ENCODE measurements around the gene XPO4.
A peak's percentile ranks its signal among the peaks of the same experiment; 100 is the strongest.
"Not testable (repeated sequence)": the region's sequence is repeated elsewhere in the genome, so short reads cannot be mapped to it uniquely, and the experiment has no call there.

Gene XPO4

DNA sequence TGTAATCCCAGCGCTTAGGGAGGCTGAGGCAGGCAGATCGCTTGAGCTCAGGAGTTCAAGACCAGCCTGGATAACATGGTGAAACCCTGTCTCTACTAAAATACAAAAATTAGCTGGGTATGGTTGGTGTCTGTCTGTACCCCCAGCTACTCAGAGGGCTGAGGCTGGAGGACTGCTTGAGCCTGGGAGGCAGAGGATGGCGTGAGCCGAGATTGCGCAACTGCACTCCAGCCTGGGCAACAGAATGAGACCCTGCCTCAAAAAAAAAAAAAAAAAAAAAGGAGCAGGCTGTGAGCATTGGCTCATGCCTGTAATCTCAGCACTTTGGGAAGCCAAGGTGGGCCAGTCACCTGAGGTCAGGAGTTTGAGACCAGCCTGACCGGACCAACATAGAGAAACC, 12.0 kb downstream of the XPO4 start:
- DNase-seq (ENCODE audit: low spot score): not testable (repeated sequence)

DNA sequence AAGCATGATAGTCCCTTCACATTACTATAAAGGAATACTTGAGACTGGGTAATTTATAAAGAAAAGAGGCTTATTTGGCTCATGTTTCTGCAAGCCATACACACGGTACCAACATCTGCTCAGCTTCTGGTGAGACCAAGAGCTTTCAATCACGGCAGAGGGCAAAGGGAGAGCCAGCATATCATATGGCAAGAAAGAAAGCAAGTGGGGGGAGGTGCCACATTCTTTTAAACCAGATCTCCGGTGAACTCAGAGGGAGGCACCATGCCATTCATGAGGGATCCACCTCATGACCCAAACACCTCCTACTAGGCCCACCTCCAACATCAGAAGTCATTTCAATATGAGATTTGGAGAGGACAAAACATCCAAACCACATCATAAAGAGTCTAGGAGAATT, 20.3 kb downstream of the XPO4 start:
- no peak for DNase-seq (ENCODE audit: low spot score)

- no peak for DNase-seq (ENCODE audit: low spot score)
These were observed 24.6 kb downstream of the XPO4 start for GRCh38 chr13:20877902-20878301.

GRCh38 chr13:20876802-20877201, 25.7 kb downstream of the XPO4 start:
- DNase-seq (ENCODE audit: low spot score): not testable (repeated sequence)

DNA sequence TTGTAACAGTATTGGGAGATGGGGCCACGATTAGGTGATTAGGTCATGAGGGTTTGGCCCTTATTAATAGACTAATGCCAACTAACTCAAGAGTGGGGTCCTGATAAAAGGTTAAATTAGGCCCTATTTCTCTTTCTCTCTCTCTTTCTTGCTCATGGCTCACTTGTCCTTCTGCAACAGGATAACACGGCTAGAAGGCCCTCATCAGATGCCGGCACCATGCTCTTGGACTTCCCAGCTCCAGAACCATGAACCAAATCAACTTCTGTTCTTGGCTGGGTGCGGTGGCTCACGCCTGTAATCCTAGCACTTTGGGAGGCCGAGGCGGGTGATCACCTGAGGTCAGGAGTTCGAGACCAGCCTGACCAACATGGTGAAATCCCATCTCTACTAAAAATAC, 28.1 kb downstream of the XPO4 start:
- not testable (repeated sequence) for DNase-seq (ENCODE audit: low spot score)

GRCh38 chr13:20873348-20873747, 29.2 kb downstream of the XPO4 start:
- DNase-seq (ENCODE audit: low spot score): no peak

DNA sequence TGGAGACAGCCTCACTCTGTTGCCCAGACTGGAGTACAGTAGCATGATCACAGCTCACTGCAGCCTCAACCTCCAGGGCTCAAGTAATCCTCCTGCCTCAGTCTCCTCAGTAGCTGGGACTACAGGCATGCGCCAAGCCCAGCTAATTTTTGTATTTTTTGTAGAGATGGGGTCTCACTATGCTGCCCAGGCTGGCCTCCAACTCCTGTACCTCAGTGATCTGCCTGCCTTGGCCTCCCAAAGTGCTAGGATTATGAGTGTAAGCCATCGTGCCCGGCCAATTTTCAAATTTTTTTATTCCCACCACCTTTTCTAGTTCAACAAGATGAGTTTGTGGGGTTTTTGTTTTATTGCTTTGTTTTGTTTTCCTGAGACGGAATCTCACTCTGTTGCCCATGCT, 31.7 kb downstream of the XPO4 start:
- DNase-seq (ENCODE audit: low spot score): no peak

- peak; percentile 19 for DNase-seq (ENCODE audit: low spot score)
These were observed 33.0 kb downstream of the XPO4 start for GRCh38 chr13:20869540-20869939.

DNA sequence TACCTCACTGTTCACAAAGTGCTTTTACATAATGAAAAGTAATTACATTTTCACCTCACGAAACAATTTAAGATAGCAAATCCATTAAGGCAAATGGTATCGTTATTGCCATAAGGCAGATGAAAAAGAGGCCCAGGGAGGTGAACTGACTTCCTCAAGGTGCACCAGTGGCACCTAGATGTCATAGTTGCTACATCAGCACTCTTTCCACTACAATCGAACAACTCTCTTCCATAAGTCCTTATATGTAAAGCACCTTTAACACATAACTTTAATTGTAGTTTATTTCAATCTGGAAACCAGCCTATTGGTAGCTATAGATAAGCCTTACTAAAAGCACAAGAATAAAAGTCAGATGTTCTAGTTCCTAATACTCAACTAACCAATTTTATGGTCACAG, 35.1 kb downstream of the XPO4 start:
- DNase-seq (ENCODE audit: low spot score): no peak

- not testable (repeated sequence) for DNase-seq (ENCODE audit: low spot score)
These were observed 40.9 kb downstream of the XPO4 start for GRCh38 chr13:20861666-20862065.

DNA sequence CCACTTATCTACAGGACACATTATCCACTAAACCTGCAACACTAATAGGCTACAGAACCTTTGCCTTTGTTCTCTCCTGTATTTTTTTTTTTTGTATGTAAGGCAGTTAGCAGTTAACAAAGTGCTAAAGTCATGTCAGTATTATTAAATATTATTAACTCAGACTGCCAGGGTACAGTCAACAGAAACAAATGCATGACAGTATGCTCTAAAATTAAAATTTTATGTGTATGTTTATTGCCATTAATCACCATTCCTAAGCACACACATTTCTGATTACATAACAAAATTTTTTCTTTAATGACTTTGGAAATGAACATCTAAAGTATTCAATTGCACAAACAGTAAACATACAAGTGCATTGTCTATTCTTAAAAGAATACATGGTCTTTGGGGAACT, 41.7 kb downstream of the XPO4 start:
- no peak for DNase-seq (ENCODE audit: low spot score)

DNA sequence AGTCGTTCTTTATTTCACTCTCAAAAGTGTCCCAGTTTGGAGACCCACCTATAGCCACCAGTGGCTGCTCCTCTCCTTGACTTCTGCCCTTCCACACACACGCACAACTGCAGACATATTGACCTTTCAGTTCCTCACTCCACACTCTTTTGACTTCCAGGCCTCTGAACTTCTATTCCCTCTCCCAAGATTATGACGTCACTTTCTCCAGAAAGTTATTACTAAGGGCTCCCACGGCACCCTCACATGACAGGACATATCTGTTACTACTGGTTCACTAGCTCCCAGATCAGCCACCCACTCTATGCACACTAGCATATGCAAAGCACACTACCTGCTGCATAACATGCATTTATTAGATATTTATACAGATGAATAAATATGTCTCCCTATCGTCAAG, 45.9 kb downstream of the XPO4 start:
- no peak for DNase-seq (ENCODE audit: low spot score)

DNA sequence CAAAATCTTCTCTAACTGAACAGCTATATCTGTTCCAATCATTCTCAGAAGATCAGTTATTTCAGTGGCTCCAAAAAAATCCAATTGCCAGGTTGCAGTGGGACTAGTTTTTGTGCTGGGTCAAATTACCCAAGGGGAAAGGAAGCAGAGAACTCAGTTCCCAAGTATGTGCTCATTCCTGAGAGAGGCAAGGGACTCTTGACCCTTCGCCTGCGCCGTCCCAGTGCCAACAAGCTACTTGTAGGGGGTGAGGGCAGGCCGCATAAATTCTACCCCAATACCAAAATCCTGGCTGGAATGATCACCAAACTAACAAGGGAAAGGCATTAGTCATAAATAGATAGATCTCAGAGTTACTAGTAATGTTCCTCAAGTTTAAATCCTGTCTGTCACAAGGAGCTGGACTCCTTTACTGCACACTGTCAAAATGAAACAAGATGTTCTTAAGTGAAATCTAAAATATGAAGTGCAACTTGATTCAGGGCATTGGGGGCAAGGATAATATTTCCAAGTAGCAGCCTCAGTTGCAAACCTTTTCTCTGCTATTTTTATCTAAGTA, 50.6 kb downstream of the XPO4 start:
- no peak for DNase-seq (ENCODE audit: low spot score)

DNA sequence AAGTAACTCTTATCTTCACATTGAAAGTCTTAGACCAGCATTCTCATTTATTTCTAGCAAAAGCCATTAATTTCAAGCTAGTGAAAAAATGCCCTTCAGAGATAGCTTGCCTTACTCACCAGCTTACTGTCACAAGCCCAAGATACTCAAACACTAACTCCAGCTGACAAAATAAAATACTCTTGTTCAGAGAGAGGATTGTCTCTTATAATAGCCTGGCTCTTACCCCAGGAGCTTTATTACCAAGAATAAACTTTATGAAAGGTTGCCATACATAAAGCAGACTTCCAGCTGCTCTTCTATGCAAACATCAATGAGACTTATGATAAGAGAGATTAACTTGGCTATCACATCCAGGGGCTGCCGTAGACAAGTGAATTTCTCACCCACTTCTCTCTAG, 53.6 kb downstream of the XPO4 start:
- DNase-seq (ENCODE audit: low spot score): no peak

DNA sequence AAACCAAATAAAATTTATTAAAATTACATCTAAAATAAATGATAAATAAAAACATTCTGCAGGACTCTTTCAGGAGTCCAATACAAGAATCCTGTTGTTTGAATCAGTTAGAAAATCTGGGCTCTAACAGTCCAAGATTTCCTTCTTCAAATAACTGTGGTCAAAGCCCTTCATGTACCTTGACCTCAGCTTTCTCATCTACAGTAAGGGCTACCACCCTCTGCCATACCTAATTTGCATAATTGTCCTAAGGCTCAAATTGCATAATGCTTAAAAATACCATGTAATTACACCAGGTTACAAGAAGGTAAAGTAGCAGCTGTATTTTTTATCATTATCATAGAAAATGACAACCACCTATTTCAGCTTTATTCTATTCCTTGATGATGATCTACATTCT, 54.3 kb downstream of the XPO4 start:
- DNase-seq (ENCODE audit: low spot score): no peak

- no peak for DNase-seq (ENCODE audit: low spot score)
These were observed 55.2 kb downstream of the XPO4 start for GRCh38 chr13:20847296-20847695.

DNA sequence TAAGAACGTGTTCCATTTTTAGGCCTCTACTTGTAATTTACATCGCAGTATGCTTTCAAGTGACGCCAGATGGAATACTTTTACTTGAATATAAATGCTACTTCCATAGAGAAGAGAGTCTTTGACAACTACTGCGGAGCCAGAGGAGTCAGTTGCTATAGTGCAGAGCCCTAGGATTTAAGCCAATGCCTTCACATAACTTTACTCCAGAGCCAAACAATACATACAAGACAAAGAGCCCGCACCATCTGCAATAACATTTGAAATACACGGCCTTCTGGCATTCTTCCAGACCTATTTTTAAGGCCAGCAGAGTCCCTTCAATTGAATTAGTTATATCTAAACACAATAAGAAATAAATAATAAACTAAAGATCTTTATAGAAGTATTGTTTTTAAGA, 59.4 kb downstream of the XPO4 start:
- peak; percentile 44 for DNase-seq (ENCODE audit: low spot score)

DNA sequence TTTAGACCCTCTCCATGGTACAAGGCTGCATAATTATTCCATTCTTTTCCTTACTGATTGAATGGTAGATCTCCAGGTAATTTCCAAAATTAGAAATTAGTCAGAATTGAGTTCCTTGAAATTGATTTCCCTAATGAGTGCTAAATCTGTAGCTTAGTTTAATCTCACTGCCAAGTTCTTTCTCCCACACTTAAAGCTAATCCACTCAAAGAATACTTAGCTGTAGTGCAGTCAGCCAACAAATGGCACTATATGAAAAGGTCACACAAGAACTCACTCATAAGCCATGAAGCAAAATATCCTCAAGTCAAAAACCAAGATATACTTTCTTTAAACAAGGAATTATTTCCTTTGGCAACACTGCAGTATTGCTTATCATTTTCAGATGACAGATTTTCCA, 62.0 kb downstream of the XPO4 start:
- no peak for DNase-seq (ENCODE audit: low spot score)

- DNase-seq (ENCODE audit: low spot score): no peak
These were observed 68.5 kb downstream of the XPO4 start for GRCh38 chr13:20833900-20834679.

- DNase-seq (ENCODE audit: low spot score): no peak
These were observed 69.7 kb downstream of the XPO4 start for GRCh38 chr13:20832861-20833260.

GRCh38 chr13:20831933-20832332, 70.6 kb downstream of the XPO4 start:
- no peak for DNase-seq (ENCODE audit: low spot score)

DNA sequence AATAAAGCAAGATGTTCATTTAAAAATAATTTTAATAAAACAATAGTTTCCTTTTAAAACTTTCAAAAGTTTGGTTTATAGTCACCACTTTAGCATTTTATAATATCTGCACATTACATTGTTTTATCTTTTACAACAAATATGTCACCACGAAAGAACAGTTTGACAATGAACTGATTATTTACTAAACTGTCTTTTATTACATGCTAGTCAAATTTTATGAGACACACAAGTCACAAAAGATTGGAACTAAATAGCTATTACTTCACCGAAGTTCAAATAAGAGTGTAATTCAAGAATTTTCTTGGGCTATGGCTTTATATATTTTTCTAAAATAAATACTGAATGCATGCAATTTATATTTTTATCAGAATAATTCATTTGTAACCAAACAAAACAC, 71.3 kb downstream of the XPO4 start:
- DNase-seq (ENCODE audit: low spot score): no peak

- DNase-seq (ENCODE audit: low spot score): peak; percentile 65
These were observed 73.8 kb downstream of the XPO4 start for GRCh38 chr13:20828539-20829364.
